SK-N-SH (cell line): Measurements from ENCODE around the gene PLEKHA6. TPM values are rescaled to one million over a fixed set of nuclear protein-coding genes. Genes with fewer than 3 reads are reported as not detected.

Experiments
- CTCF ChIA-PET: fragments of 300-600, 350-600 bp; formaldehyde crosslinking; extraction: SDS; loops from one replicate; lab custom pipeline; 2021; lab: Yijun Ruan, JAX
- POLR2A ChIA-PET: fragments of 350-600 bp; sonication (Branson Sonifier 250); formaldehyde crosslinking; extraction: SDS; loops from one replicate; lab custom pipeline; 2020; ENCODE audit warnings: antibody characterized with exemption, inconsistent platforms; lab: Yijun Ruan, JAX
- DNase-seq: peaks from one replicate; pipeline ENCODE4 v3.0.0; 2012
- H2AFZ ChIP-seq: fragments of 200-600 bp; sonication (generic); 2 replicates; pipeline ENCODE4 v1.8.1; 2016; ENCODE audit warnings: antibody characterized with exemption, mild to moderate bottlenecking, low read depth
- H3F3A ChIP-seq: fragments of 200-600 bp; sonication (generic); replicated peaks from 2 replicates; pipeline ENCODE3; 2016; ENCODE audit warnings: antibody characterized with exemption, mild to moderate bottlenecking; ENCODE audit not compliant: insufficient read depth
- H3K27ac ChIP-seq, 2 experiments: fragments of 200-500 bp in 1 of 2; fragments of 200-600 bp in 1 of 2; sonication (Bioruptor generic) in 1 of 2; sonication (generic), shearing (Covaris generic) in 1 of 2; 2 replicates each; pipeline versions ENCODE4 v1.5.1 to v1.6.1; 2014 to 2016; ENCODE audit warnings: low read depth in 2 of 2, inconsistent platforms in 1 of 2, low read length in 1 of 2, mild to moderate bottlenecking in 1 of 2, mixed read lengths in 1 of 2
- H3K27me3 ChIP-seq: fragments of 200-600 bp; sonication (generic), shearing (Covaris generic); 2 replicates; pipeline ENCODE4 v1.6.1; 2016; ENCODE audit warnings: mixed run types; ENCODE audit not compliant: insufficient read depth
- H3K36me3 ChIP-seq, 2 experiments: fragments of 200-500 bp in 1 of 2; fragments of 200-600 bp in 1 of 2; sonication (Bioruptor generic) in 1 of 2; sonication (generic) in 1 of 2; replicated peaks in 1 of 2; 2 replicates each; pipeline versions ENCODE3 to v1.5.1; 2014 to 2016; ENCODE audit warnings: low read length in 1 of 2, mild to moderate bottlenecking in 1 of 2; ENCODE audit not compliant: insufficient read depth in 2 of 2, control insufficient read depth in 1 of 2
- H3K4me1 ChIP-seq, 2 experiments: fragments of 200-500 bp in 1 of 2; fragments of 200-600 bp in 1 of 2; sonication (Bioruptor generic) in 1 of 2; sonication (generic), shearing (Covaris generic) in 1 of 2; 2 replicates each; pipeline versions ENCODE4 v1.5.1 to v1.6.1; 2014 to 2016; ENCODE audit warnings: low read depth in 1 of 2, low read length in 1 of 2, mixed run types in 1 of 2; ENCODE audit not compliant: insufficient read depth in 2 of 2, control insufficient read depth in 1 of 2
- H3K4me2 ChIP-seq: fragments of 200-600 bp; sonication (generic), shearing (Covaris generic); 2 replicates; pipeline ENCODE4 v1.6.1; 2017; ENCODE audit warnings: mixed run types
- H3K4me3 ChIP-seq, 2 experiments: fragments of 200-500 bp in 1 of 2; fragments of 200-600 bp in 1 of 2; sonication (Bioruptor generic) in 1 of 2; sonication (generic), shearing (Covaris generic) in 1 of 2; 2 replicates each; pipeline versions ENCODE4 v1.5.1 to v1.8.1; 2014 to 2016; ENCODE audit warnings: low read depth in 2 of 2, inconsistent platforms in 1 of 2, low read length in 1 of 2, mild to moderate bottlenecking in 1 of 2, mixed read lengths in 1 of 2, moderate library complexity in 1 of 2
- H3K79me2 ChIP-seq: fragments of 200-600 bp; sonication (generic); 2 replicates; pipeline ENCODE4 v1.8.1; 2017; ENCODE audit warnings: mild to moderate bottlenecking; ENCODE audit not compliant: insufficient read depth
- H3K9ac ChIP-seq: fragments of 200-600 bp; sonication (generic); 2 replicates; pipeline ENCODE4 v1.6.1; 2017; ENCODE audit warnings: mixed run types
- H3K9me2 ChIP-seq: fragments of 200-600 bp; sonication (generic); 2 replicates; pipeline ENCODE4 v1.6.1; 2017; ENCODE audit warnings: mixed run types
- H3K9me3 ChIP-seq: fragments of 200-600 bp; sonication (generic); 2 replicates; pipeline ENCODE4 v1.6.1; 2017; ENCODE audit warnings: mixed run types, mild to moderate bottlenecking, moderate library complexity
- H4K20me1 ChIP-seq: fragments of 200-600 bp; sonication (generic); 2 replicates; pipeline ENCODE4 v1.6.1; 2017; ENCODE audit warnings: mild to moderate bottlenecking, mixed run types; ENCODE audit not compliant: insufficient read depth
- CHD2 ChIP-seq: fragments of 150-350 bp; IDR thresholded peaks from 2 replicates; pipeline ENCODE4 v1.6.1; 2018; ENCODE audit warnings: low read length; ENCODE audit not compliant: partially characterized antibody
- EP300 ChIP-seq, 2 experiments: IDR thresholded peaks; 2 replicates each; pipeline versions ENCODE4 v1.4.0 to v1.6.1; 2012; ENCODE audit warnings: borderline replicate concordance in 1 of 2, low read depth in 1 of 2, low read length in 1 of 2
- FOSL2 ChIP-seq: IDR thresholded peaks from 2 replicates; pipeline ENCODE4 v1.4.0; 2012; ENCODE audit warnings: low read depth, mild to moderate bottlenecking, moderate library complexity, borderline replicate concordance
- FOXJ3 ChIP-seq: sonication (generic); formaldehyde crosslinking; IDR thresholded peaks from 2 replicates; pipeline ENCODE4 v1.5.1; 2020; ENCODE audit warnings: mild to moderate bottlenecking, missing genetic modification reagents
- FOXM1 ChIP-seq: IDR thresholded peaks from 2 replicates; pipeline ENCODE4 v1.4.0; 2012; ENCODE audit warnings: low read depth, mild to moderate bottlenecking
- GABPA ChIP-seq: IDR thresholded peaks from 2 replicates; pipeline ENCODE4 v1.4.0; 2012; ENCODE audit warnings: low read depth, mild to moderate bottlenecking
- GATA2 ChIP-seq: sonication (generic); formaldehyde crosslinking; IDR thresholded peaks from 2 replicates; pipeline ENCODE4 v1.5.0; 2020; ENCODE audit warnings: mild to moderate bottlenecking, missing genetic modification reagents
- IRF3 ChIP-seq: fragments of 150-350 bp; IDR thresholded peaks from 2 replicates; pipeline ENCODE4 v1.6.1; 2016; ENCODE audit warnings: mild to moderate bottlenecking, low read depth, low read length
- JUND ChIP-seq: IDR thresholded peaks from 2 replicates; pipeline ENCODE4 v1.4.0; 2012
- MAX ChIP-seq: IDR thresholded peaks from 2 replicates; pipeline ENCODE4 v1.4.0; 2012; ENCODE audit warnings: low read depth
- MEF2A ChIP-seq: IDR thresholded peaks from 2 replicates; pipeline ENCODE4 v1.4.0; 2012; ENCODE audit warnings: low read depth, borderline replicate concordance
- MXI1 ChIP-seq: IDR thresholded peaks from 2 replicates; pipeline ENCODE4 v1.6.1; 2012; ENCODE audit warnings: mild to moderate bottlenecking, low read depth, low read length, improper control_type of control experiment
- NRF1 ChIP-seq: IDR thresholded peaks from 2 replicates; pipeline ENCODE4 v1.6.1; 2012; ENCODE audit warnings: low read depth, mild to moderate bottlenecking, low read length
- POLR2AphosphoS5 ChIP-seq: IDR thresholded peaks from 2 replicates; pipeline ENCODE4 v1.6.1; 2012; ENCODE audit warnings: low read depth, low read length
- RAD21 ChIP-seq: IDR thresholded peaks from 2 replicates; pipeline ENCODE4 v1.6.1; 2012; ENCODE audit warnings: mild to moderate bottlenecking, low read length
- RCOR1 ChIP-seq: fragments of 150-350 bp; IDR thresholded peaks from 2 replicates; pipeline ENCODE4 v1.6.1; 2017; ENCODE audit warnings: antibody characterized with exemption, low read length
- RFX5 ChIP-seq: IDR thresholded peaks from 2 replicates; pipeline ENCODE4 v1.6.1; 2012; ENCODE audit warnings: mild to moderate bottlenecking, improper control_type of control experiment, low read length
- SIN3A ChIP-seq: IDR thresholded peaks from 2 replicates; pipeline ENCODE4 v1.6.1; 2012; ENCODE audit warnings: low read depth, mild to moderate bottlenecking, low read length, moderate library complexity, borderline replicate concordance
- SMC3 ChIP-seq: IDR thresholded peaks from 2 replicates; pipeline ENCODE4 v1.6.1; 2012; ENCODE audit warnings: low read depth, low read length, improper control_type of control experiment
- TCF12 ChIP-seq: IDR thresholded peaks from 2 replicates; pipeline ENCODE4 v1.4.0; 2012
- TEAD4 ChIP-seq: IDR thresholded peaks from 2 replicates; pipeline ENCODE4 v1.4.0; 2012; ENCODE audit warnings: mild to moderate bottlenecking, borderline replicate concordance; ENCODE audit not compliant: insufficient read depth
- USF1 ChIP-seq: IDR thresholded peaks from 2 replicates; pipeline ENCODE4 v1.4.0; 2012; ENCODE audit warnings: low read depth, borderline replicate concordance
- USF2 ChIP-seq: fragments of 150-350 bp; IDR thresholded peaks from 2 replicates; pipeline ENCODE4 v1.6.1; 2017; ENCODE audit warnings: antibody characterized with exemption, low read length, low read depth, borderline replicate concordance
- YY1 ChIP-seq: IDR thresholded peaks from 2 replicates; pipeline ENCODE4 v1.4.0; 2012; ENCODE audit warnings: low read depth, mild to moderate bottlenecking
- WGBS: methylation state at CpG from one replicate; pipeline ENCODE4 v1.1.6; 2017; ENCODE audit warnings: low lambda C conversion rate; 5-methylcytosine and 5-hydroxymethylcytosine counted together
- polyA plus RNA-seq, 3 experiments: library from polyadenylated mRNA; depleted of rRNA; stranded (reverse); fragments of >200 nt; gene quantifications; 2 replicates each; pipeline ENCODE4 v1.2.3, GENCODE V29; 2012

The PLEKHA6 gene
- polyA plus RNA-seq, 1 of the 3 experiments (the other 2 are of a cell fraction), result 1.2 TPM

GRCh38 chr1:204280099-204280961 is 79.4 kb downstream of the PLEKHA6 start:
- CTCF ChIA-PET, result interaction anchor here (0.6 to 16.9 kb wide), 8 partner anchors 10 to 151 kb away, joined by 3 to 258 read pairs (median 4); partner anchors contain the start of gene PLEKHA6
- WGBS, result 46% methylated on average over 5 of the region's 5 CpGs
- Histone ChIP-seq H3K9me3 (no peaks in the 10 kb centered on the region), H2AFZ (no peak overlapping the region), H3K4me1 (peaks cover 0 to 88% of the 10 kb centered on the region in 2 experiments; a peak in 2 of 4 replicates), H3K27me3 (peaks cover 32% of the 10 kb centered on the region; the same call in 1 of the 2 replicates), H3K79me2 (no peaks in the 10 kb centered on the region), H4K20me1 (no peaks in the 10 kb centered on the region; the same call in 1 of the 2 replicates), H3K36me3 (peaks cover 0 to 8% of the 10 kb centered on the region in 2 experiments), H3K9me2 (no peaks in the 10 kb centered on the region), H3K4me3 (no peak overlapping the region; a peak in 1 of 4 replicates), H3K4me2 (no peak overlapping the region), H3K9ac (no peak overlapping the region), H3F3A (no peaks in the 10 kb centered on the region), H3K27ac (peak overlapping the region in 1 of 2 experiments; percentile 81; a peak in 2 of 4 replicates)
- POLR2A ChIA-PET, result interaction anchor here (0.7 to 8.8 kb wide), 4 partner anchors 43 to 78 kb away, joined by 3 to 70 read pairs (median 3); partner anchors contain the start of gene PLEKHA6
- peak; percentile 60 for DNase-seq
- TF ChIP-seq RCOR1 (peak; percentile 78), RAD21 (peak; percentile 45), GATA2 (CRISPR knock-in tag) (peak; percentile 80), IRF3 (no peak), MXI1 (peak; percentile 57; the same call in 1 of the 2 replicates), TCF12 (peak; percentile 29; the same call in 1 of the 2 replicates), CHD2 (peak; percentile 71), SMC3 (peak; percentile 4; the same call in 1 of the 2 replicates), MAX (no peak), FOXJ3 (CRISPR knock-in tag) (peak; percentile 49; the same call in 1 of the 2 replicates), POLR2AphosphoS5 (no peak), EP300 (IDR thresholded peaks at IDR 0.05; ENCODE audit: borderline replicate concordance in 1 of 2, low read depth in 1 of 2, low read length in 1 of 2) (peak in 1 of 2 experiments; percentile 79; a peak in 1 of 4 replicates)

GRCh38 chr1:204278958-204279357 is 80.8 kb downstream of the PLEKHA6 start:
- no peak overlapping the region for H2AFZ ChIP-seq
- H3K4me2 ChIP-seq, result no peak overlapping the region
- peaks cover 41% of the 10 kb centered on the region; the same call in 1 of the 2 replicates for H3K27me3 ChIP-seq
- POLR2A ChIA-PET, result interaction anchor here (1.0 kb wide), 1 partner anchor 9 kb away, joined by 3 read pairs; no protein-coding TSS in a partner anchor
- WGBS, result 48% methylated on average over 4 of the region's 4 CpGs
- no peaks in the 10 kb centered on the region for H3K9me3 ChIP-seq
- CTCF ChIA-PET, result interaction anchor here (0.8 to 16.9 kb wide), 5 partner anchors 17 to 117 kb away, joined by 3 to 258 read pairs (median 6); partner anchors contain the start of gene PLEKHA6
- no peaks in the 10 kb centered on the region; the same call in 1 of the 2 replicates for H4K20me1 ChIP-seq
- H3K9ac ChIP-seq, result no peak overlapping the region
- peaks cover 0 to 90% of the 10 kb centered on the region in 2 experiments; a peak in 2 of 4 replicates for H3K4me1 ChIP-seq
- no peaks in the 10 kb centered on the region for H3F3A ChIP-seq
- H3K27ac ChIP-seq, result peak overlapping the region in 1 of 2 experiments; percentile 81; a peak in 2 of 4 replicates
- DNase-seq, result no peak
- H3K9me2 ChIP-seq, result no peaks in the 10 kb centered on the region
- H3K4me3 ChIP-seq, result no peak overlapping the region
- H3K79me2 ChIP-seq, result no peaks in the 10 kb centered on the region
- H3K36me3 ChIP-seq, result peaks cover 0 to 8% of the 10 kb centered on the region in 2 experiments
- TF ChIP-seq YY1 (no peak), MAX (no peak), USF1 (no peak), MEF2A (no peak), TEAD4 (no peak), GATA2 (CRISPR knock-in tag) (no peak), RFX5 (no peak), GABPA (no peak), JUND (no peak), MXI1 (no peak), SIN3A (no peak), NRF1 (no peak), FOXM1 (no peak), USF2 (no peak), FOSL2 (no peak), CHD2 (no peak)
